Measurements from ENCODE around the gene DPH1. TPM values are rescaled to one million over a fixed set of nuclear protein-coding genes. Genes with fewer than 3 reads are reported as not detected.

The DPH1 gene
- total RNA-seq, 2 donors from 2014 or later = 31.1 to 48.3 TPM

GRCh38 chr17:2002767-2003329 lies 27.1 kb upstream of the DPH1 start:
- peak; percentile 63 for DNase-seq
- Histone ChIP-seq H3K36me3 (ENCODE audit: control insufficient read depth, insufficient read depth, low read length) (peaks cover 36% of the 10 kb centered on the region), H3K4me1 (ENCODE audit: control insufficient read depth, insufficient read depth, low read length) (peaks cover 6% of the 10 kb centered on the region), H3K9ac (ENCODE audit: extremely low read depth, low read length, poor library complexity, severe bottlenecking) (no peak overlapping the region), H3K4me3 (ENCODE audit: low read length) (no peak overlapping the region), H3K27ac (ENCODE audit: low read depth, low read length) (peak overlapping the region; percentile 2), H3K27me3 (ENCODE audit: control insufficient read depth, insufficient read depth, low read length, poor library complexity, severe bottlenecking) (no peaks in the 10 kb centered on the region), H3K9me3 (ENCODE audit: control insufficient read depth, low read length) (no peaks in the 10 kb centered on the region)
- no peak for TF ChIP-seq CTCF (conservative IDR thresholded peaks at IDR 0.05)
- H3K4me1 Mint-ChIP-seq = peaks cover 15% of the 10 kb centered on the region
- no peak overlapping the region for H3K27ac Mint-ChIP-seq
- peaks cover 18% of the 10 kb centered on the region for H3K27me3 Mint-ChIP-seq (ENCODE audit: insufficient read depth)
- H3K4me3 Mint-ChIP-seq = no peak overlapping the region
- H3K9me3 Mint-ChIP-seq = no peaks in the 10 kb centered on the region
- peaks cover 10% of the 10 kb centered on the region for H3K36me3 Mint-ChIP-seq (ENCODE audit: low read depth)
- WGBS, 2 experiments (ENCODE audit: insufficient coverage in 1 of 2, insufficient read length in 1 of 2) = 82 to 87% methylated on average over 11 to 16 of the region's 16 CpGs

GRCh38 chr17:2003525-2003924 lies 26.4 kb upstream of the DPH1 start:
- H3K4me3 Mint-ChIP-seq = no peak overlapping the region
- peaks cover 17% of the 10 kb centered on the region for H3K4me1 Mint-ChIP-seq
- Histone ChIP-seq H3K9me3 (ENCODE audit: control insufficient read depth, low read length) (no peaks in the 10 kb centered on the region), H3K9ac (ENCODE audit: extremely low read depth, low read length, poor library complexity, severe bottlenecking) (no peak overlapping the region), H3K36me3 (ENCODE audit: control insufficient read depth, insufficient read depth, low read length) (peaks cover 43% of the 10 kb centered on the region), H3K27ac (ENCODE audit: low read depth, low read length) (no peak overlapping the region), H3K4me3 (ENCODE audit: low read length) (no peak overlapping the region), H3K4me1 (ENCODE audit: control insufficient read depth, insufficient read depth, low read length) (peaks cover 6% of the 10 kb centered on the region), H3K27me3 (ENCODE audit: control insufficient read depth, insufficient read depth, low read length, poor library complexity, severe bottlenecking) (no peaks in the 10 kb centered on the region)
- TF ChIP-seq CTCF (conservative IDR thresholded peaks at IDR 0.05) = no peak
- no peak for DNase-seq
- H3K36me3 Mint-ChIP-seq (ENCODE audit: low read depth) = peaks cover 13% of the 10 kb centered on the region
- H3K27ac Mint-ChIP-seq = no peak overlapping the region
- H3K9me3 Mint-ChIP-seq = no peaks in the 10 kb centered on the region
- H3K27me3 Mint-ChIP-seq (ENCODE audit: insufficient read depth) = peaks cover 18% of the 10 kb centered on the region
- 95 to 98% methylated on average over 13 of the region's 13 CpGs for WGBS, 2 experiments (ENCODE audit: insufficient coverage in 1 of 2, insufficient read length in 1 of 2)

GRCh38 chr17:2004435-2004952 lies 25.5 kb upstream of the DPH1 start:
- no peak overlapping the region for H3K9ac ChIP-seq (ENCODE audit: extremely low read depth, low read length, poor library complexity, severe bottlenecking)
- no peak overlapping the region for H3K4me3 ChIP-seq (ENCODE audit: low read length)
- Mint-ChIP-seq H3K27me3 (ENCODE audit: insufficient read depth) (peaks cover 15% of the 10 kb centered on the region), H3K4me1 (peaks cover 20% of the 10 kb centered on the region), H3K9me3 (no peaks in the 10 kb centered on the region), H3K4me3 (no peak overlapping the region), H3K27ac (no peak overlapping the region), H3K36me3 (ENCODE audit: low read depth) (peaks cover 17% of the 10 kb centered on the region)
- H3K27ac ChIP-seq (ENCODE audit: low read depth, low read length) = peak overlapping the region; percentile 50
- H3K9me3 ChIP-seq (ENCODE audit: control insufficient read depth, low read length) = no peaks in the 10 kb centered on the region
- peaks cover 43% of the 10 kb centered on the region for H3K36me3 ChIP-seq (ENCODE audit: control insufficient read depth, insufficient read depth, low read length)
- peak; percentile 50 for DNase-seq
- H3K4me1 ChIP-seq (ENCODE audit: control insufficient read depth, insufficient read depth, low read length) = peaks cover 6% of the 10 kb centered on the region
- 91 to 97% methylated on average over 5 to 12 of the region's 12 CpGs for WGBS, 2 experiments (ENCODE audit: insufficient coverage in 1 of 2, insufficient read length in 1 of 2)
- H3K27me3 ChIP-seq (ENCODE audit: control insufficient read depth, insufficient read depth, low read length, poor library complexity, severe bottlenecking) = no peaks in the 10 kb centered on the region
- TF ChIP-seq CTCF (conservative IDR thresholded peaks at IDR 0.05) = no peak

Measured in endodermal cell (in vitro differentiated cells).